HG03571 (cell line): Measurements from ENCODE around the gene SP110.

ENCODE experiments used
- ATAC-seq: cut with Tn5 transposase; IDR thresholded peaks from one replicate; pipeline ENCODE4 v1.9.1; 2021; ENCODE audit not compliant: unreplicated experiment

Gene SP110

DNA sequence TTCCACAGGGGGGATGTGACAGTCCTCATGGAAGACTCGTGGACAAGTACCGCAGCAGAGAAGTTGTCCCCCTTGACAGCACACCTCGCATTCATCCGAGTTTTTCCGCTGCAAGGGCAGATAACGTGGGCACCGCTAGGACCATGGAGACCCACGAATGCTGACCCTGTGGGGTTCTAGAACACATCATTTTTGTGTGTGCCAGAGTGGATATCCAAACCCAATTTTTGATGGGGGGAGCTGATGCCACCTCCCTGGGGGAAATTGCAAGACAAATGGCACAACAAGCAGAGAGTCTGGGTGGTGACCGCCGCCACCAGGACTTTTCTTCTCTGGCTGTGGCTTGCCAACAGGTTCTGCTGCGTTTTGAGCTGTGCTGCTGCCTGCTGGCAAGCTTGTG lies 46.9 kb downstream of the SP110 start:
- no peak for ATAC-seq

- ATAC-seq = no peak
Measured at GRCh38 chr2:230172156-230172555, 47.6 kb downstream of the SP110 start.

DNA sequence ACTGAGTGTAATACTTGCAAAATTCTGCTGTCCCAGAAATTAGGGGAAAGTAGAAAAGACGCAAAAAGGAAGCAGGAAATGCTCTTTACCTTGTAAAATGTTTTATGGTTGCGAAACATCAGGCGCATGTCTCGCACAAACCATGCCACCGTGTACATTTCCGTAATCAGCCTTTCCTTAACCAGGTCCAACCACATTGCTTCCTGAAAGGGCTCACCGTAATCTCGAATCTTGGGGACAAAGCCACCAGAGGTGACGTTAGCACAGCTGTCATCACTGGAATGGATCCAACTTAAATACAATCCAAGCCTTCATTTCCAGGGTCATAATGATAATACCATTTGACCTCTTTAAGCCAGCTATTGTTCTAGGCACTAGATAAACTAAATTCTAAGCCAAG lies 49.3 kb downstream of the SP110 start:
- ATAC-seq = no peak

DNA sequence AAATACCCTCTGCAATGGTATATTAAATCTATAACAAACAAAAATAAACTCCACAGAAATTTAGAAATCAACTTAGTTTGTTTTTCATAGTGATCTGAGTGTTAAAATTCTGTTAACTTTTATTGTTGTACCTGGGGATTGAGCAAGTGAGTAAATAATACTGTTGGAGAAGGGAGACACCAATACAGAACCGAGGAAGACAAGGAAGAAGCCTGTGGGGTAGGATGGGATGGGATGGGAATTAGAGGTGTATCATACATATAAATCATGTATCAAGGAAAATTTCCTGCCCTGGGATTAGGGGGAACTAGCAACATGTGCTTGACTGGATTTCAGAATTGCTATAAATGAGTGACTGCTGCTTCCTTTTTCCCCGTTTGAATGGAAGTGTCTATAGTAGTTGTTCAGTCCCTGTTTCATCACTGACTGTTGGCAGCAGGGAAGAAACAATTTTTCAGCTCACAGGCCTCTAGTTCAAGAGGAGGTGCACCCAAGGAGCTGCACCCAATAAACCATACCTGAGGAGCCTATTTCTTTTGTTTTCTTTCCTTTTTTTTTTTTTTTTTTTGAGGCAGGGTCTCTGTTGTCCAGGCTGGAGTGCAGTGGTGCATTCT lies 53.1 kb downstream of the SP110 start:
- no peak for ATAC-seq

DNA sequence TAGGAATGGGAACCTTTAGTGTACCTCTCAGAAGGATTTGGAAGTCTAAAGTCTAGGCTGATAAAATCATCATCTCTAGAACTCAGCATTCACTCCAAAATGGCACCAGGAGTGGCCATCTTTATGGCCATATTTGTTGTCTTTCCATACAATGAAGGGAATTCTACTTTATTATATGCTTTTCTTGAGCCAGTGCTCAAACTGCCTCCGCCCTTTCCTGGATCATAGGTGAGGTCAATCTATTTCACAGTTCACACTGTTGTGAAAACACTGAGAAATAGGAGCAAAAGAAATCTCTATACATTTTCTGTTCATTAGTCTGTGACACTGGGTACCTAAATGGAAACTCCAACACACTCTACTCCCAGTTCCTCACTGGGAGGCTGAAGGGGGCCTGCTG lies 55.6 kb downstream of the SP110 start:
- ATAC-seq = no peak

- ATAC-seq = no peak
Measured at GRCh38 chr2:230162981-230163380, 56.8 kb downstream of the SP110 start.

GRCh38 chr2:230161184-230161583 lies 58.6 kb downstream of the SP110 start:
- ATAC-seq = no peak

- ATAC-seq = no peak
Measured at GRCh38 chr2:230160112-230160660, 59.6 kb downstream of the SP110 start.

- ATAC-seq = no peak
Measured at GRCh38 chr2:230158468-230158867, 61.3 kb downstream of the SP110 start.

DNA sequence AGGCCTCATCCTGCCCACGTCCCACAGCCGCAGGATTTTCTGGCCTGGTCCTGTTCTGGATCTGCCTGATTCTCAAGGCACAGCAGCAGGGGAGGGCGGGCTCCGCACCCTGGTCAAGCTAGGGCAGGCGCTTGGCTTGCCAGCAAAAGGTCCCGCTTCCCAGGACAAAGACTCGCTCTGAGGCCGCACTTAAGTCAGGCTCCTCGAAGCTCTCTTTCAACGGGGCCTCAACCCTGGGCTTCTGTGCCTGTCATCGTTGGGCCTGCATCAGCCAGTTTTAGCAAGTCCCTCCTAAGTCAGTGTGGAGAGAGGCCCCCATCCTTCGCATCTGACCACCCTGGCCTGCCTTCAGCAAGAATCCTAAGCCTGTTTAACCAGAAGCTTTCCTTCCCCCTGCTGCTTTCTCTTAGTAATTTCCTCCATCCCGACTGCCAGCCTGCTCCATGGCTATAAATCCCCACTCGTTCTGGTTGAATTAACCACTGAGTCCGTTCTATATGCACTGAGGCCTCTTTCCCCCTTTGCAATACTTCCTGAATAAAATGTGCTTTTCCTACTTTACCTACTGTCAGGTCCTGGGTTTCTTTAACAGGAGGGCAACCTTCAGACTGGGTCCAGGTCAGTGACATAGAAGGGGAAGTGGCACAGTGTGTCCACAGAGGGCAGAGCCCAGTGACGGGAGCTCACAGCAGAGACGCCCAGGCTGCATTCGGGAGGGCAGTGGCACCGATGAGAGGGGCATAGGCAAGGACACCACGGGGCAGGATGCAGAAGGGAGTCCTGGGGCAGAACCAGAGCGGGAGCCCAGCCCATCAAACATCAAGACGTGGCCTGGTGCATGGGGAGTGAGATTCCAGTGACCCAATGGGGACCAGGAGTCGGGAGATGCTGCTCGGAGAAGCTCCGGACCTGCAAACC lies 62.7 kb downstream of the SP110 start:
- no peak for ATAC-seq

DNA sequence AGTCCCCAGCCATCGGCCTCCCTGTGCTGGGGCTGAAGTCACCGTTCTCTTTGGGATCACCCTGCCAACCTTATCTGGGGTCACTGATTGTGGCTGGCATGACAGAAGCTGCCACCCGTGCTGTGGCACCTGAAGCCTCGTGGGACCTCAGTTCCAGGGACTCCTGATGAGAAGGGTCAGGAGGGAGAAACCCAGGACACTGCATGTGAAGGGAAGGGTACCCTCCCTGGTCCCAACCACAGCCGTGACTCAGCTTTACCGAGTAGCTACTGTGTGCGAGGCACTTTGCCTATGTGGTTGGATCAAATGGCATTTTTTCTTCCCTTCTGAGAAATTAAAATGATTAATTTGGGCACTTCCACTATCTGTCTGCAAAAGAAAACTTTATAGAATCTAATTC lies 64.4 kb downstream of the SP110 start:
- ATAC-seq = no peak

GRCh38 chr2:230153390-230153976 lies 66.3 kb downstream of the SP110 start:
- ATAC-seq = no peak

- ATAC-seq = no peak
Measured at GRCh38 chr2:230152334-230152733, 67.5 kb downstream of the SP110 start.

GRCh38 chr2:230144355-230144754 lies 75.4 kb downstream of the SP110 start:
- ATAC-seq = no peak

DNA sequence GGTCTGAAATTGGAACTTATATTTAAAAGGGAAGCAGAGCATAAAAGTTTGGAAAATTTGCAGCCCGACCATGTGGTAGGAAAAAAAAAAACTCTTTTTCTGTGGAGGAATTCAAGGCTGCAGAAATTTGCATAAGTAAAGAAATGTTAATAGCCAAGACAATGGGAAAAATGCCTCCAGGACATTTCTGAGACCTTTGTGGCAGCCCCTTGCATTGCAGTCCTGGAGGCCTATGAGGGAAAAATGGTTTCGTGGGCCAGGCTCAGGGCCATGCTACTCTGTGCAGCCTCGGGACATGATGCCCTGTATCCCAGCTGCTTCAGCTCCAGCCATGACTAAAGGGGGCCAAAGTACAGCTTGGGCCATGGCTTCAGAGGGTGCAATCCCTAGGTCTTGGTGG lies 79.1 kb downstream of the SP110 start:
- ATAC-seq = no peak

- ATAC-seq = no peak
Measured at GRCh38 chr2:230137902-230138539, 81.8 kb downstream of the SP110 start.

- ATAC-seq = no peak
Measured at GRCh38 chr2:230135130-230135525, 84.7 kb downstream of the SP110 start.

- no peak for ATAC-seq
Measured at GRCh38 chr2:230134496-230135129, 85.2 kb downstream of the SP110 start.

GRCh38 chr2:230131366-230131765 lies 88.4 kb downstream of the SP110 start:
- no peak for ATAC-seq

DNA sequence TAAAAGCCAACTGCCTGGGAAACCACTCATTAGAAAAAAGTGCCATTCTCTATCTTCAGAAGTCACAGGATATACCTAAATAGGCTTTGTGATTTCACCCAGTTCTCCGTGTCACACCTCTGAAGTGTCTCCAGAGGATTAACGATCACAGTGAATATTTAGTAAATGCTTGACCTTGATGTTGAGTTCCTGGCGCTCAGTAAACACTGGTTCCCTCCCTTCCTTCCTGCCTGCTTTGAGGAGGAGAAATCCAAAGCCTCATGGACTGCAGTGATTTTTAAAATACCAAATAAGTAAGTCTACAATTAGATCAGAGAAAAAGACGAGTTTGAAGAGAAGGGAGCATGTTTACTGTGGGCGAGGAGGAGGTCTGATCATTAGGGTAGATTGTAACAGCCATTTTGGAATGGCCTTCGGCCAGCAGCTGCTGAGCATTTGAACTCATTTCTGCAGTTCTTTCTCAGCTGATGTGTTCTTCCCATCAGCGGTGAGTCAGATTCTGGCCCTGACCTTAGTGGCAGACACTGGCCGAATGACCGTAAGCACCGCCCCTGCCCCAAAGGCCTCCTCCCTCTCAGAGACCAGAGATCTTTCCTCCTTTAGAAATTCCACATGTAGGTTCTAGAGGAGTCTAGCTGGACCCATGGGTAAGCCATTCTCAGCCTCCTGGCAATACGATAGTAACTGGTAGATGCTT lies 89.0 kb downstream of the SP110 start:
- ATAC-seq = no peak
